Keratinocyte (primary cell): ENCODE data around the gene SPTLC2. TPM values are rescaled to one million over a fixed set of nuclear protein-coding genes. Genes with fewer than 3 reads are reported as not detected.

ENCODE experiments used
- DNase-seq: peaks from one replicate; pipeline ENCODE4 v3.0.0-alpha.2; 2011; ENCODE audit warnings: low read depth, missing footprints, low spot score
- FAIRE-seq: peaks from 2 replicates; lab custom pipeline; 2011; peaks lifted over from hg19 to GRCh38; lab: Jason Lieb, UNC
- H2AFZ ChIP-seq: 2 replicates; pipeline ENCODE4 v1.6.0; 2012; ENCODE audit warnings: low read length, control low read depth, inconsistent platforms; ENCODE audit not compliant: control insufficient read depth
- H3K27ac ChIP-seq: 2 replicates; pipeline ENCODE4 v1.5.1; 2011; ENCODE audit warnings: low read length; ENCODE audit not compliant: control insufficient read depth, insufficient read depth
- H3K27me3 ChIP-seq: 3 replicates; pipeline ENCODE4 v1.6.0; 2011; ENCODE audit warnings: low read length; ENCODE audit not compliant: control insufficient read depth, insufficient read depth; ENCODE audit errors: extremely low read depth
- H3K36me3 ChIP-seq, 2 experiments: 2 replicates in 1 of 2; 3 replicates in 1 of 2; pipeline ENCODE4 v1.5.1; 2011; ENCODE audit warnings: low read length in 2 of 2, mild to moderate bottlenecking in 1 of 2; ENCODE audit not compliant: control insufficient read depth in 2 of 2, insufficient read depth in 2 of 2; ENCODE audit errors: extremely low read depth in 1 of 2
- H3K4me1 ChIP-seq: 3 replicates; pipeline ENCODE4 v1.5.1; 2011; ENCODE audit warnings: low read length; ENCODE audit not compliant: control insufficient read depth, insufficient read depth; ENCODE audit errors: extremely low read depth
- H3K4me2 ChIP-seq: 3 replicates; pipeline ENCODE4 v1.6.0; 2011; ENCODE audit warnings: low read depth, low read length; ENCODE audit not compliant: control insufficient read depth, insufficient read depth; ENCODE audit errors: extremely low read depth
- H3K4me3 ChIP-seq, 3 experiments: fragments of 200-600 bp in 1 of 3; sonication (generic) in 1 of 3; 2 replicates in 2 of 3; 3 replicates in 1 of 3; pipeline ENCODE4 v1.5.1; 2011 to 2016; ENCODE audit warnings: low read length in 3 of 3, mild to moderate bottlenecking in 3 of 3, control low read depth in 2 of 3, inconsistent platforms in 1 of 3, low read depth in 1 of 3, mixed read lengths in 1 of 3, mixed run types in 1 of 3, moderate library complexity in 1 of 3; ENCODE audit not compliant: control insufficient read depth in 2 of 3, insufficient read depth in 2 of 3; ENCODE audit errors: extremely low read depth in 1 of 3
- H3K79me2 ChIP-seq: 2 replicates; pipeline ENCODE4 v1.6.0; 2012; ENCODE audit warnings: low read length; ENCODE audit not compliant: control insufficient read depth, insufficient read depth
- H3K9ac ChIP-seq: 3 replicates; pipeline ENCODE4 v1.6.0; 2011; ENCODE audit warnings: low read length; ENCODE audit not compliant: control insufficient read depth, insufficient read depth; ENCODE audit errors: extremely low read depth
- H3K9me1 ChIP-seq: 3 replicates; pipeline ENCODE4 v1.6.0; 2011; ENCODE audit warnings: low read length; ENCODE audit not compliant: control insufficient read depth, insufficient read depth; ENCODE audit errors: extremely low read depth
- H3K9me3 ChIP-seq: 2 replicates; pipeline ENCODE4 v1.5.1; 2012; ENCODE audit warnings: low read depth, low read length; ENCODE audit not compliant: control insufficient read depth
- H4K20me1 ChIP-seq: 3 replicates; pipeline ENCODE4 v1.6.0; 2011; ENCODE audit warnings: low read length; ENCODE audit not compliant: control insufficient read depth, insufficient read depth; ENCODE audit errors: extremely low read depth
- CTCF ChIP-seq, 3 experiments: IDR thresholded peaks in 1 of 3; conservative IDR thresholded peaks in 1 of 3; optimal IDR thresholded peaks in 1 of 3; 2 replicates in 2 of 3; 3 replicates in 1 of 3; pipeline versions ENCODE3 to v1.5.1; 2011; ENCODE audit warnings: low read length in 3 of 3, mild to moderate bottlenecking in 3 of 3, moderate library complexity in 2 of 3, control low read depth in 1 of 3, inconsistent platforms in 1 of 3; ENCODE audit not compliant: insufficient read depth in 2 of 3; ENCODE audit errors: extremely low read depth in 1 of 3
- EZH2 ChIP-seq: IDR thresholded peaks from one replicate; pipeline ENCODE4 v1.6.1; 2012; ENCODE audit warnings: inconsistent platforms, mild to moderate bottlenecking, low read length, moderate library complexity
- dilution Hi-C: fragments of 300-500 bp; cut with MboI; formaldehyde crosslinking; loops from one replicate; pipeline ENCODE4 v1.7.0; 2020; ENCODE audit warnings: low sequenced_read_pairs; ENCODE audit not compliant: extremely low pct_ligation_motif_present
- polyA plus RNA-seq, 5 experiments: library from polyadenylated mRNA; depleted of rRNA in 3 of 5; stranded (reverse) in 3 of 5; stranded (forward) in 1 of 5; unstranded in 1 of 5; fragments of >200 nt; gene quantifications; 1 replicate in 1 of 5; 2 replicates in 3 of 5; 3 replicates in 1 of 5; pipeline versions ENCODE4 v1.2.1 to v1.2.3, GENCODE V29; 2011 to 2012; ENCODE audit warnings: missing spikeins in 2 of 5, low read depth in 1 of 5, low replicate concordance in 1 of 5

The SPTLC2 gene
- polyA plus RNA-seq, 1 donor (not counting 4 experiments of a cell fraction or from before 2014, with no cell fraction given): 46.8 TPM

- no peaks in the 10 kb centered on the region for H4K20me1 ChIP-seq
- H3K4me2 ChIP-seq: peak overlapping the region; percentile 50
- H3K9me1 ChIP-seq: no peaks in the 10 kb centered on the region
- H3K79me2 ChIP-seq: peaks cover 79% of the 10 kb centered on the region
- FAIRE-seq: peak; percentile 17
- no peak overlapping the region for H3K9ac ChIP-seq
- dilution Hi-C loops: no loop called here
- H3K9me3 ChIP-seq: no peaks in the 10 kb centered on the region
- no peaks in the 10 kb centered on the region for H3K4me1 ChIP-seq
- H3K36me3 ChIP-seq: peaks cover 4 to 7% of the 10 kb centered on the region in 2 experiments
- no peaks in the 10 kb centered on the region for H3K27me3 ChIP-seq
- no peak overlapping the region for H3K27ac ChIP-seq
- no peak overlapping the region for H2AFZ ChIP-seq
- peak overlapping the region in 1 of 3 experiments; percentile 11 for H3K4me3 ChIP-seq
- no peak for TF ChIP-seq EZH2
- no peak for DNase-seq
Observed at GRCh38 chr14:77580964-77581505, 35.4 kb downstream of the SPTLC2 start.

GRCh38 chr14:77580477-77580876 lies 36.0 kb downstream of the SPTLC2 start:
- Histone ChIP-seq H3K4me3 (no peak overlapping the region), H3K9ac (no peak overlapping the region), H3K79me2 (peaks cover 79% of the 10 kb centered on the region), H3K4me1 (no peaks in the 10 kb centered on the region), H4K20me1 (no peaks in the 10 kb centered on the region), H2AFZ (no peak overlapping the region), H3K27me3 (no peaks in the 10 kb centered on the region), H3K9me3 (no peaks in the 10 kb centered on the region), H3K4me2 (peak overlapping the region; percentile 50), H3K27ac (no peak overlapping the region), H3K36me3 (peaks cover 7 to 11% of the 10 kb centered on the region in 2 experiments), H3K9me1 (no peaks in the 10 kb centered on the region)
- DNase-seq: no peak
- TF ChIP-seq CTCF (optimal IDR thresholded peaks at IDR 0.05 in 1 of 3, IDR thresholded peaks at IDR 0.05 in 1 of 3, conservative IDR thresholded peaks at IDR 0.05 in 1 of 3; ENCODE audit: extremely low read depth in 1 of 3, insufficient read depth in 2 of 3, low read length in 3 of 3) (no peak), EZH2 (no peak)
- dilution Hi-C loops: no loop called here
- no peak for FAIRE-seq

- peaks cover 77% of the 10 kb centered on the region for H3K79me2 ChIP-seq
- no peaks in the 10 kb centered on the region for H3K27me3 ChIP-seq
- no peak overlapping the region for H2AFZ ChIP-seq
- TF ChIP-seq EZH2 (no peak), CTCF (optimal IDR thresholded peaks at IDR 0.05 in 1 of 3, IDR thresholded peaks at IDR 0.05 in 1 of 3, conservative IDR thresholded peaks at IDR 0.05 in 1 of 3; ENCODE audit: extremely low read depth in 1 of 3, insufficient read depth in 2 of 3, low read length in 3 of 3) (no peak)
- no peaks in the 10 kb centered on the region for H3K9me3 ChIP-seq
- DNase-seq (no peak), FAIRE-seq (no peak)
- no peak overlapping the region for H3K27ac ChIP-seq
- H3K4me2 ChIP-seq: no peak overlapping the region
- dilution Hi-C loops: no loop called here
- H3K36me3 ChIP-seq: peaks cover 7 to 12% of the 10 kb centered on the region in 2 experiments
- H3K9me1 ChIP-seq: no peaks in the 10 kb centered on the region
- H4K20me1 ChIP-seq: no peaks in the 10 kb centered on the region
- no peak overlapping the region for H3K9ac ChIP-seq
- no peaks in the 10 kb centered on the region for H3K4me1 ChIP-seq
- no peak overlapping the region for H3K4me3 ChIP-seq
Observed at GRCh38 chr14:77579780-77580179, 36.7 kb downstream of the SPTLC2 start.
